Measurements from ENCODE around the gene LTO1.

- TF ChIP-seq, protein P1, sequence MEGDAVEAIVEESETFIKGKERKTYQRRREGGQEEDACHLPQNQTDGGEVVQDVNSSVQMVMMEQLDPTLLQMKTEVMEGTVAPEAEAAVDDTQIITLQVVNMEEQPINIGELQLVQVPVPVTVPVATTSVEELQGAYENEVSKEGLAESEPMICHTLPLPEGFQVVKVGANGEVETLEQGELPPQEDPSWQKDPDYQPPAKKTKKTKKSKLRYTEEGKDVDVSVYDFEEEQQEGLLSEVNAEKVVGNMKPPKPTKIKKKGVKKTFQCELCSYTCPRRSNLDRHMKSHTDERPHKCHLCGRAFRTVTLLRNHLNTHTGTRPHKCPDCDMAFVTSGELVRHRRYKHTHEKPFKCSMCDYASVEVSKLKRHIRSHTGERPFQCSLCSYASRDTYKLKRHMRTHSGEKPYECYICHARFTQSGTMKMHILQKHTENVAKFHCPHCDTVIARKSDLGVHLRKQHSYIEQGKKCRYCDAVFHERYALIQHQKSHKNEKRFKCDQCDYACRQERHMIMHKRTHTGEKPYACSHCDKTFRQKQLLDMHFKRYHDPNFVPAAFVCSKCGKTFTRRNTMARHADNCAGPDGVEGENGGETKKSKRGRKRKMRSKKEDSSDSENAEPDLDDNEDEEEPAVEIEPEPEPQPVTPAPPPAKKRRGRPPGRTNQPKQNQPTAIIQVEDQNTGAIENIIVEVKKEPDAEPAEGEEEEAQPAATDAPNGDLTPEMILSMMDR (IDR thresholded peaks at IDR 0.05; ENCODE audit: insufficient read depth, low read length) = no peak
- TF ChIP-seq POLR2AphosphoS5 (IDR thresholded peaks at IDR 0.05; ENCODE audit: low read depth) (no peak), GABPA (IDR thresholded peaks at IDR 0.05; ENCODE audit: low read depth) (no peak), SPI1 (IDR thresholded peaks at IDR 0.05; ENCODE audit: borderline replicate concordance, low read depth) (no peak)
- TF ChIP-seq, protein P2, sequence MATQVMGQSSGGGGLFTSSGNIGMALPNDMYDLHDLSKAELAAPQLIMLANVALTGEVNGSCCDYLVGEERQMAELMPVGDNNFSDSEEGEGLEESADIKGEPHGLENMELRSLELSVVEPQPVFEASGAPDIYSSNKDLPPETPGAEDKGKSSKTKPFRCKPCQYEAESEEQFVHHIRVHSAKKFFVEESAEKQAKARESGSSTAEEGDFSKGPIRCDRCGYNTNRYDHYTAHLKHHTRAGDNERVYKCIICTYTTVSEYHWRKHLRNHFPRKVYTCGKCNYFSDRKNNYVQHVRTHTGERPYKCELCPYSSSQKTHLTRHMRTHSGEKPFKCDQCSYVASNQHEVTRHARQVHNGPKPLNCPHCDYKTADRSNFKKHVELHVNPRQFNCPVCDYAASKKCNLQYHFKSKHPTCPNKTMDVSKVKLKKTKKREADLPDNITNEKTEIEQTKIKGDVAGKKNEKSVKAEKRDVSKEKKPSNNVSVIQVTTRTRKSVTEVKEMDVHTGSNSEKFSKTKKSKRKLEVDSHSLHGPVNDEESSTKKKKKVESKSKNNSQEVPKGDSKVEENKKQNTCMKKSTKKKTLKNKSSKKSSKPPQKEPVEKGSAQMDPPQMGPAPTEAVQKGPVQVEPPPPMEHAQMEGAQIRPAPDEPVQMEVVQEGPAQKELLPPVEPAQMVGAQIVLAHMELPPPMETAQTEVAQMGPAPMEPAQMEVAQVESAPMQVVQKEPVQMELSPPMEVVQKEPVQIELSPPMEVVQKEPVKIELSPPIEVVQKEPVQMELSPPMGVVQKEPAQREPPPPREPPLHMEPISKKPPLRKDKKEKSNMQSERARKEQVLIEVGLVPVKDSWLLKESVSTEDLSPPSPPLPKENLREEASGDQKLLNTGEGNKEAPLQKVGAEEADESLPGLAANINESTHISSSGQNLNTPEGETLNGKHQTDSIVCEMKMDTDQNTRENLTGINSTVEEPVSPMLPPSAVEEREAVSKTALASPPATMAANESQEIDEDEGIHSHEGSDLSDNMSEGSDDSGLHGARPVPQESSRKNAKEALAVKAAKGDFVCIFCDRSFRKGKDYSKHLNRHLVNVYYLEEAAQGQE (IDR thresholded peaks at IDR 0.05; ENCODE audit: insufficient replicate concordance, low read depth) = no peak
Observed at GRCh38 chr11:69696749-69697468, 21.8 kb upstream of the LTO1 start.

All from HL-60 (cell line).